Nephron progenitor cell (in vitro differentiated cells): Measurements from ENCODE around the gene LIMS2.

ENCODE experiments used
- DNase-seq: peaks from one replicate; pipeline ENCODE4 v3.0.0; 2021
- H3K27ac Mint-ChIP-seq: 2 replicates; pipeline ENCODE4 v1.8.0; 2021; ENCODE audit warnings: mild to moderate bottlenecking, moderate library complexity, mixed read lengths
- H3K27me3 Mint-ChIP-seq: 2 replicates; pipeline ENCODE4 v1.8.0; 2021; ENCODE audit warnings: mild to moderate bottlenecking, low read depth, mixed read lengths; ENCODE audit not compliant: poor library complexity
- H3K36me3 Mint-ChIP-seq: 2 replicates; pipeline ENCODE4 v1.8.0; 2021; ENCODE audit warnings: low read depth, mixed read lengths
- H3K4me1 Mint-ChIP-seq: 2 replicates; pipeline ENCODE4 v1.8.0; 2021; ENCODE audit warnings: mixed read lengths
- H3K4me3 Mint-ChIP-seq: 2 replicates; pipeline ENCODE4 v1.8.0; 2021; ENCODE audit warnings: mild to moderate bottlenecking, moderate library complexity, mixed read lengths
- H3K9me3 Mint-ChIP-seq: 2 replicates; pipeline ENCODE4 v1.8.0; 2021; ENCODE audit warnings: mild to moderate bottlenecking, moderate library complexity, mixed read lengths
- CTCF ChIP-seq: fragments of 200-600 bp; sonication (generic); IDR thresholded peaks from 2 replicates; pipeline ENCODE4 v1.5.0; 2021; ENCODE audit warnings: antibody characterized with exemption

LIMS2 gene

DNA sequence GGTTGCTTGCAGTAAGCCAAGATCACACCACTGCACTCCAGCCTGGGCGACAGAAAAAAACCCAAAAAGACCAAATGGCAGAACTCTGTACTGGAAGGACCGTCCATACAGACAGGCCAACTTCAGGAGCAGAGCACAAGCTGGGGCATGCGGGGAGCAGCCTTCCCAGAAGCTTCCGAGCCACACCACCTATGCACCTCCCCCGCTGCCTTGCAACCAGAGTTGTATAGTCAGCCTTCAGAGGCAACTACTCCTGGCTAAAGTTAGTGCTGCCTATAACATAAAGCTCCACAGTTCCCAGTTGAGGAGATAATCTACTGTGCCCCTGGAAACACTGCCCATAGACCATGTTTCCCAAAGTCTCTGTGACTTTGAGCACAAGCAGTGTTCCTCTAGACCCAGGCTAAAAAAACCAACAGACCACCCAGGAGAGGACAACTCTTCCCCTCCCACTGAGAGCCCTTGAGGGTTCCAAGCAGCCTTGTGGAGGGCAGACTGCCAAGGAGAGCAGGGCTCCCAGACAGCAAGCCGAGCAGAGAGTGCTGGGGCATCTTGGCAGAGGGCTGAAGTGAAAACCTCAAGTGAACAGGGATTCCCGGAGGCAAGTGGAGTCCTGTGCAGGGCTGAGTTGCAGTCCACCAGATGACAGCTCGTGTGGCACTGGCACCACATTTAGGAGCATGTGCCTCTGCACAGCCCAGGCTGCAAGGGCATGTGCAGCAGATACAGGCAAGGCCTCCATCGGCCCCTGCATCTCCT lies 32.7 kb upstream of the LIMS2 start:
- H3K9me3 Mint-ChIP-seq = no peaks in the 10 kb centered on the region
- H3K27ac Mint-ChIP-seq = peak overlapping the region; percentile 88
- peaks cover 4% of the 10 kb centered on the region for H3K27me3 Mint-ChIP-seq
- DNase-seq = no peak
- TF ChIP-seq CTCF = no peak
- peaks cover 24% of the 10 kb centered on the region for H3K4me1 Mint-ChIP-seq
- peaks cover 67% of the 10 kb centered on the region for H3K36me3 Mint-ChIP-seq
- H3K4me3 Mint-ChIP-seq = no peak overlapping the region

DNA sequence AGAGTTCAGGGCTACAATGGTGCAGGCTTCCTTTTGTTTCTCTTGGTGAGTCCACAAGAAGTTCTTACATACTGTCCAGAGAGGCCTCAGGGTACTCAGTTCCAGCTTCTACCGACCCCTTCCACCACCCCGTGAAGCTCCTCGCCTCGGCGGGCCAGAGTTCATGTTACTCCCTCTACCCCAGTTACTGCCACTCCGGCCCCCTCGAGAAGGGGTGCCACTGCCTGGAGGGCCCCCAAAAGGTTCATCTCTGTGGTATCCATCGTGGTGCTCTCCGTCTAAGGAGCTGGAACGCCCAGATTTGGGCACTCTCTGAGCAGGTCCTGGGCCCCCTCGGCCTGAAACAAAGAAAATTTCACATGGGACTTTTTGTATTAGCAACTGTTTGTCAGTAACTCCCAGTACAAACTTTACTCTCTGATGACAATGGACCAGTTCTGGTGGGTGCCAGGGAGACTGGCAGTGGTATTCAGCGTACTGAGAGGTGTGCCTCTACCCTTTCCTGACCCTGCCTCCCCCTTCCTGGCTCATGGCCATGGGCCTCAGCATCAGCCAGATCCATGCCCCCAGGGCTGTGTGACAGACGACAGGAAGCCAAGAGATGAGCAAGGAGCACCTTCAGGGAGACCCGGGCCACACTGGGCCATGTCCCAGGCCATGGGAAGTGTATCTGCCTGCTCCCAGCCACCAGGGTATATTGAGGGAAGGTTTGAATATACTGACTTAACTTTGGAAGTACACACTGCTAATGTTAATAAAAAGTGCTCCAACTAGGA lies 31.1 kb upstream of the LIMS2 start:
- Mint-ChIP-seq H3K27ac (peak overlapping the region; percentile 75), H3K9me3 (no peaks in the 10 kb centered on the region)

DNA sequence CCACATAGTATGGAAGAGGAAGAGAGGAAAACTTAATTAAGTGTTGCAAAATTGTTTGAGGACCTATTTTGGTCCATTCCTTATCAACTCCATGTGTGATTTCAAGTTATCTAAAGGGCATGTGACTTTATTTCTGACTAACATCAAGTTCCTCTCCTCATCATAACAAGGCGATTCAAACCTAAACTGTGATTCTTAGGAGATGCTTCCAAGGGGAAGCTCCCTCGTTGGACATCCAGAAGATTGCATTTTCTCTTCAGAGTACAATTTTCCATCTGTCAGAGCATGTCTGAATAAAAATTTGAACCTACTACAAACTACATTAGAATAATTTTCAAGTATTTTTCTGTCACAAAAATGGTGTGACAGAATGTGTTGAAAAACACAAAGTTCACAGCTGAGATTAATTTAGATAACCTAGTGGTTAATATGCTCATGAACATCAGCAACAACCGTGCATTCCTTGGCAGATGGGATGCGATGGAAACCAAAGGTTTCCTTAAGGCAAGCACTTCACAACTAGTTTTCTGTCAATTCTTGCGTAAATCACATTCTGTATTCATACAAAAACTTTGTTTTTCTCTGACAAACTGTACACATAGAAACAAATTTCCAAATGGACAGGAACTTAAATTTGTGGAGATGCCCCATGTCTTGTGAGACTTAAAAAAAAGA lies 30.2 kb upstream of the LIMS2 start:
- no peak overlapping the region for H3K4me3 Mint-ChIP-seq
- H3K9me3 Mint-ChIP-seq = no peaks in the 10 kb centered on the region
- no peak overlapping the region for H3K27ac Mint-ChIP-seq
- peaks cover 71% of the 10 kb centered on the region for H3K36me3 Mint-ChIP-seq
- DNase-seq = no peak
- H3K4me1 Mint-ChIP-seq = peaks cover 37% of the 10 kb centered on the region
- TF ChIP-seq CTCF = no peak
- no peaks in the 10 kb centered on the region for H3K27me3 Mint-ChIP-seq

More for the DNA sequence above, 31.1 kb upstream of the LIMS2 start:
- Mint-ChIP-seq H3K27me3 (peaks cover 4% of the 10 kb centered on the region), H3K4me3 (no peak overlapping the region), H3K36me3 (peaks cover 77% of the 10 kb centered on the region), H3K4me1 (peaks cover 30% of the 10 kb centered on the region)
- TF ChIP-seq CTCF = no peak
- DNase-seq = no peak

DNA sequence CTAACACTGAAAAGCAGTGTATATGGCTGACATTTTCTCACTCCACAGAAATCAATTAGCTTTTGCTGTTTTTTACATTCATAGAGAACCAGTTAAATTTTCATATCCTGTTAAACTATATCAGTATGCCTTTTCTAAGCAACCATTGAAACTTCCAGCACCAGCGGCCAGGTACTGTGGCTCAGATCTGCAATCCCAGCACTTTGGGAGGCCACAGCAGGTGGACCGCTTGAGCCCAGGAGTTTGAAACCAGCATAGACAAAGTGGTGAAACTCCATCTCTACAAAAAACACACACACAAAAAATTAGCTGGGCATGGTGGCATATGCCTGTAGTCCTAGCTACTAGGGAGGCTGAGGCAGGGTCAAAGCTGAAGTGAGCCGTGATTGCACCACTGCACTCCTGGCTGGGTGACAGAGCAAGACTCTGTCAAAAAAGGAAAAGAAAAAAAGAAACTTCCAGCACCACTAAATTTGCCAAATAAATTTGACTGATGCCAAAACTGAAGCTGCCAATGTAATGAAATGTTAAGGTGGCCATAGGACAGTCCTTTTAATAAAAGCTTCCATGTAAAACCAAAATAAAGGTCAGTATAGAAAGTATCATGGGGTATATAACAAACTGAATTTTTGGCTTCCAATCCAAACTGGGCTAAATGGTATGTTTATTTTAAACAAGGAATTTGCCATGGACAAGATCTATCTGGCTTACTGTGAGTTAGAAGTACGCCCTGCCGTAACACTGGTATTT lies 29.5 kb upstream of the LIMS2 start:
- Mint-ChIP-seq H3K9me3 (no peaks in the 10 kb centered on the region), H3K4me3 (no peak overlapping the region), H3K27ac (no peak overlapping the region), H3K36me3 (peaks cover 71% of the 10 kb centered on the region), H3K4me1 (peaks cover 43% of the 10 kb centered on the region), H3K27me3 (no peaks in the 10 kb centered on the region)
- DNase-seq = no peak
- TF ChIP-seq CTCF = no peak

GRCh38 chr2:127703282-127703681 lies 28.0 kb upstream of the LIMS2 start:
- no peaks in the 10 kb centered on the region for H3K9me3 Mint-ChIP-seq
- H3K27ac Mint-ChIP-seq = no peak overlapping the region
- H3K4me3 Mint-ChIP-seq = peak overlapping the region; percentile 80
- no peak for DNase-seq
- peaks cover 6% of the 10 kb centered on the region for H3K27me3 Mint-ChIP-seq
- TF ChIP-seq CTCF = no peak
- peaks cover 57% of the 10 kb centered on the region for H3K36me3 Mint-ChIP-seq
- H3K4me1 Mint-ChIP-seq = peaks cover 43% of the 10 kb centered on the region
